HepG2 (cell line): ENCODE measurements around the gene OR10P1. TPM values are rescaled to one million over a fixed set of nuclear protein-coding genes. Genes with fewer than 3 reads are reported as not detected.
A peak's percentile ranks its signal among the peaks of the same experiment; 100 is the strongest.

Source experiments
- ELF3 ChIP-seq: IDR thresholded peaks from 2 replicates; pipeline ENCODE4 v1.6.1; 2016; ENCODE audit warnings: missing genetic modification reagents, missing compliant biosample characterization
- NR1H2 ChIP-seq: sonication (generic); formaldehyde crosslinking; IDR thresholded peaks from 2 replicates; pipeline ENCODE4 v1.8.1; 2022; ENCODE audit warnings: low read depth, missing genetic modification reagents, borderline replicate concordance
- REL ChIP-seq: sonication (generic); formaldehyde crosslinking; conservative IDR thresholded peaks from 2 replicates; pipeline ENCODE4 v1.8.0; 2022; ENCODE audit warnings: mild to moderate bottlenecking, missing genetic modification reagents, moderate library complexity
- SAP130 ChIP-seq: IDR thresholded peaks from 2 replicates; pipeline ENCODE4 v1.6.1; 2016; ENCODE audit warnings: low read depth
- ZNF350 ChIP-seq: sonication (generic); formaldehyde crosslinking; IDR thresholded peaks from 2 replicates; pipeline ENCODE4 v1.4.0; 2020; ENCODE audit warnings: mild to moderate bottlenecking, low read depth, missing genetic modification reagents, borderline replicate concordance
- ZSCAN31 ChIP-seq: sonication (generic); formaldehyde crosslinking; IDR thresholded peaks from 2 replicates; pipeline ENCODE4 v1.5.0; 2020; ENCODE audit warnings: low read depth, mild to moderate bottlenecking, missing genetic modification reagents
- polyA plus RNA-seq, 8 experiments: library from polyadenylated mRNA; depleted of rRNA in 3 of 8; stranded (reverse) in 7 of 8; unstranded in 1 of 8; fragments of >200 nt; fragmentation: Illumina TruSeq in 4 of 8; extraction: Trizol in 4 of 8; gene quantifications; 2 replicates each; pipeline versions ENCODE4 v1.2.1 to v1.2.3, GENCODE V29; 2011 to 2016; ENCODE audit warnings: low read depth in 4 of 8, missing spikeins in 1 of 8, mixed read lengths in 1 of 8; ENCODE audit not compliant: insufficient read depth in 1 of 8
- total RNA-seq, 5 experiments: library from RNA; depleted of rRNA; stranded (reverse); fragments of >200 nt; fragmentation: Illumina TruSeq; extraction: Trizol; gene quantifications; 2 replicates each; pipeline ENCODE4 v1.2.3, GENCODE V29; 2016; ENCODE audit warnings: low read depth in 1 of 5
- TF ChIP-seq, protein P1 (sequence below): sonication (generic); formaldehyde crosslinking; IDR thresholded peaks from 2 replicates; pipeline ENCODE4 v1.4.0; 2020; ENCODE audit warnings: missing genetic modification reagents
- TF ChIP-seq, protein P2 (sequence below): sonication (generic); formaldehyde crosslinking; IDR thresholded peaks from 2 replicates; pipeline ENCODE4 v1.8.1; 2023; ENCODE audit warnings: mild to moderate bottlenecking, inconsistent platforms, moderate library complexity, missing genetic modification reagents, borderline replicate concordance
- TF ChIP-seq, protein P3 (sequence below): sonication (generic); formaldehyde crosslinking; IDR thresholded peaks from 2 replicates; pipeline ENCODE4 v1.5.1; 2020; ENCODE audit warnings: missing genetic modification reagents, mild to moderate bottlenecking, borderline replicate concordance
- TF ChIP-seq, protein P4 (sequence below): sonication (generic); formaldehyde crosslinking; IDR thresholded peaks from 2 replicates; pipeline ENCODE4; 2020; ENCODE audit warnings: missing genetic modification reagents, mild to moderate bottlenecking, borderline replicate concordance
- TF ChIP-seq, protein P5 (sequence below): sonication (generic); formaldehyde crosslinking; IDR thresholded peaks from 2 replicates; pipeline ENCODE4 v1.4.0; 2020; ENCODE audit warnings: missing genetic modification reagents; ENCODE audit errors: not compliant biosample characterization
- TF ChIP-seq, protein P6 (sequence below): sonication (generic); formaldehyde crosslinking; IDR thresholded peaks from 2 replicates; pipeline ENCODE4 v1.4.0; 2020; ENCODE audit warnings: missing genetic modification reagents
- TF ChIP-seq, protein P7 (sequence below): IDR thresholded peaks from 2 replicates; pipeline ENCODE4 v1.6.1; 2016; ENCODE audit warnings: missing genetic modification reagents, missing compliant biosample characterization

Gene OR10P1
- total and polyA plus RNA-seq, 2 of the 13 experiments (the other 11 are each of a cell fraction or from before 2014, with no cell fraction given): not detected

DNA sequence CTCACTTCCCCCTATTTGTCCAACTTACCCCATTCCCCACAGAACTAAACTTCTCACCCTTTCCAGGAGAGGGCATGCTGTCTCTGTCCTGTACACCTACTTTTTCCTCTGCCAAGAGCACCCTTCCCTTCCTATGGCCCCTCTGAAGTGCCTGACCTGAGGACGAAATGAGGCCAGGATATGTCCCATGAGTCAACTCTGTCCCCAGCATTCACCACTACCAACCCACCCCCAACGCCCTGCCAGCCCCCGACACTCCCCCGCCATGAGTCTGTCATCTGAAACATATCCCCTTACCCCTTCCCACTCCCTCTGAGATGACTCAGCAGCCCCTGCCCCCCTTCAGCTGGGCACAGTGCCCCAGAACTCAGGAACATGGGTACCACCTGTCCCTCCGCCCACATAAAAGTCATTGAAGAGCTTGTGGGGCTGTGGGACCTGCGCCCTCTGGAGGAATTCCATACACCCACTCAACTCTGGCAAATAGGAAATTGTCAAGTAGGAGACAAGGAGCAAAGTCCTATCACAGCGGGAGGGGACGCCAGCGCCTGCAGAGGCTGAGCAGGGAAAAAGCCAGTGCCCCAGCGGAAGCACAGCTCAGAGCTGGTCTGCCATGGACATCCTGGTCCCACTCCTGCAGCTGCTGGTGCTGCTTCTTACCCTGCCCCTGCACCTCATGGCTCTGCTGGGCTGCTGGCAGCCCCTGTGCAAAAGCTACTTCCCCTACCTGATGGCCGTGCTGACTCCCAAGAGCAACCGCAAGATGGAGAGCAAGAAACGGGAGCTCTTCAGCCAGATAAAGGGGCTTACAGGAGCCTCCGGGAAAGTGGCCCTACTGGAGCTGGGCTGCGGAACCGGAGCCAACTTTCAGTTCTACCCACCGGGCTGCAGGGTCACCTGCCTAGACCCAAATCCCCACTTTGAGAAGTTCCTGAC lies 44.7 kb downstream of the OR10P1 start (continued):
- peak; percentile 76 for TF ChIP-seq ZNF350 (CRISPR knock-in tag)
- TF ChIP-seq ZSCAN31 (CRISPR knock-in tag): peak; percentile 69; the same call in 1 of the 2 replicates
- TF ChIP-seq, protein P1, sequence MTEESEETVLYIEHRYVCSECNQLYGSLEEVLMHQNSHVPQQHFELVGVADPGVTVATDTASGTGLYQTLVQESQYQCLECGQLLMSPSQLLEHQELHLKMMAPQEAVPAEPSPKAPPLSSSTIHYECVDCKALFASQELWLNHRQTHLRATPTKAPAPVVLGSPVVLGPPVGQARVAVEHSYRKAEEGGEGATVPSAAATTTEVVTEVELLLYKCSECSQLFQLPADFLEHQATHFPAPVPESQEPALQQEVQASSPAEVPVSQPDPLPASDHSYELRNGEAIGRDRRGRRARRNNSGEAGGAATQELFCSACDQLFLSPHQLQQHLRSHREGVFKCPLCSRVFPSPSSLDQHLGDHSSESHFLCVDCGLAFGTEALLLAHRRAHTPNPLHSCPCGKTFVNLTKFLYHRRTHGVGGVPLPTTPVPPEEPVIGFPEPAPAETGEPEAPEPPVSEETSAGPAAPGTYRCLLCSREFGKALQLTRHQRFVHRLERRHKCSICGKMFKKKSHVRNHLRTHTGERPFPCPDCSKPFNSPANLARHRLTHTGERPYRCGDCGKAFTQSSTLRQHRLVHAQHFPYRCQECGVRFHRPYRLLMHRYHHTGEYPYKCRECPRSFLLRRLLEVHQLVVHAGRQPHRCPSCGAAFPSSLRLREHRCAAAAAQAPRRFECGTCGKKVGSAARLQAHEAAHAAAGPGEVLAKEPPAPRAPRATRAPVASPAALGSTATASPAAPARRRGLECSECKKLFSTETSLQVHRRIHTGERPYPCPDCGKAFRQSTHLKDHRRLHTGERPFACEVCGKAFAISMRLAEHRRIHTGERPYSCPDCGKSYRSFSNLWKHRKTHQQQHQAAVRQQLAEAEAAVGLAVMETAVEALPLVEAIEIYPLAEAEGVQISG: peak; percentile 64
- TF ChIP-seq NR1H2 (CRISPR knock-in tag): 0 out of 2 replicates have a peak, but pooled peaks have one; percentile 46
- TF ChIP-seq SAP130: peak; percentile 92
- TF ChIP-seq, protein P2, sequence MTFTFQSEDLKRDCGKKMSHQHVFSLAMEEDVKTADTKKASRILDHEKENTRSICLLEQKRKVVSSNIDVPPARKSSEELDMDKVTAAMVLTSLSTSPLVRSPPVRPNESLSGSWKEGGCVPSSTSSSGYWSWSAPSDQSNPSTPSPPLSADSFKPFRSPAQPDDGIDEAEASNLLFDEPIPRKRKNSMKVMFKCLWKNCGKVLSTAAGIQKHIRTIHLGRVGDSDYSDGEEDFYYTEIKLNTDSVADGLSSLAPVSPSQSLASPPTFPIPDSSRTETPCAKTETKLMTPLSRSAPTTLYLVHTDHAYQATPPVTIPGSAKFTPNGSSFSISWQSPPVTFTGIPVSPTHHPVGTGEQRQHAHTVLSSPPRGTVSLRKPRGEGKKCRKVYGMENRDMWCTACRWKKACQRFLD (CRISPR knock-in tag): no peak
- TF ChIP-seq, protein P3, sequence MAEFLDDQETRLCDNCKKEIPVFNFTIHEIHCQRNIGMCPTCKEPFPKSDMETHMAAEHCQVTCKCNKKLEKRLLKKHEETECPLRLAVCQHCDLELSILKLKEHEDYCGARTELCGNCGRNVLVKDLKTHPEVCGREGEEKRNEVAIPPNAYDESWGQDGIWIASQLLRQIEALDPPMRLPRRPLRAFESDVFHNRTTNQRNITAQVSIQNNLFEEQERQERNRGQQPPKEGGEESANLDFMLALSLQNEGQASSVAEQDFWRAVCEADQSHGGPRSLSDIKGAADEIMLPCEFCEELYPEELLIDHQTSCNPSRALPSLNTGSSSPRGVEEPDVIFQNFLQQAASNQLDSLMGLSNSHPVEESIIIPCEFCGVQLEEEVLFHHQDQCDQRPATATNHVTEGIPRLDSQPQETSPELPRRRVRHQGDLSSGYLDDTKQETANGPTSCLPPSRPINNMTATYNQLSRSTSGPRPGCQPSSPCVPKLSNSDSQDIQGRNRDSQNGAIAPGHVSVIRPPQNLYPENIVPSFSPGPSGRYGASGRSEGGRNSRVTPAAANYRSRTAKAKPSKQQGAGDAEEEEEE (CRISPR knock-in tag): peak; percentile 33; the same call in 1 of the 2 replicates
- TF ChIP-seq, protein P4, sequence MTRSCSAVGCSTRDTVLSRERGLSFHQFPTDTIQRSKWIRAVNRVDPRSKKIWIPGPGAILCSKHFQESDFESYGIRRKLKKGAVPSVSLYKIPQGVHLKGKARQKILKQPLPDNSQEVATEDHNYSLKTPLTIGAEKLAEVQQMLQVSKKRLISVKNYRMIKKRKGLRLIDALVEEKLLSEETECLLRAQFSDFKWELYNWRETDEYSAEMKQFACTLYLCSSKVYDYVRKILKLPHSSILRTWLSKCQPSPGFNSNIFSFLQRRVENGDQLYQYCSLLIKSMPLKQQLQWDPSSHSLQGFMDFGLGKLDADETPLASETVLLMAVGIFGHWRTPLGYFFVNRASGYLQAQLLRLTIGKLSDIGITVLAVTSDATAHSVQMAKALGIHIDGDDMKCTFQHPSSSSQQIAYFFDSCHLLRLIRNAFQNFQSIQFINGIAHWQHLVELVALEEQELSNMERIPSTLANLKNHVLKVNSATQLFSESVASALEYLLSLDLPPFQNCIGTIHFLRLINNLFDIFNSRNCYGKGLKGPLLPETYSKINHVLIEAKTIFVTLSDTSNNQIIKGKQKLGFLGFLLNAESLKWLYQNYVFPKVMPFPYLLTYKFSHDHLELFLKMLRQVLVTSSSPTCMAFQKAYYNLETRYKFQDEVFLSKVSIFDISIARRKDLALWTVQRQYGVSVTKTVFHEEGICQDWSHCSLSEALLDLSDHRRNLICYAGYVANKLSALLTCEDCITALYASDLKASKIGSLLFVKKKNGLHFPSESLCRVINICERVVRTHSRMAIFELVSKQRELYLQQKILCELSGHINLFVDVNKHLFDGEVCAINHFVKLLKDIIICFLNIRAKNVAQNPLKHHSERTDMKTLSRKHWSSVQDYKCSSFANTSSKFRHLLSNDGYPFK (CRISPR knock-in tag): peak; percentile 49; the same call in 1 of the 2 replicates
- TF ChIP-seq, protein P5, sequence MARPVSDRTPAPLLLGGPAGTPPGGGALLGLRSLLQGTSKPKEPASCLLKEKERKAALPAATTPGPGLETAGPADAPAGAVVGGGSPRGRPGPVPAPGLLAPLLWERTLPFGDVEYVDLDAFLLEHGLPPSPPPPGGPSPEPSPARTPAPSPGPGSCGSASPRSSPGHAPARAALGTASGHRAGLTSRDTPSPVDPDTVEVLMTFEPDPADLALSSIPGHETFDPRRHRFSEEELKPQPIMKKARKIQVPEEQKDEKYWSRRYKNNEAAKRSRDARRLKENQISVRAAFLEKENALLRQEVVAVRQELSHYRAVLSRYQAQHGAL (CRISPR knock-in tag): no peak
- TF ChIP-seq, protein P6, sequence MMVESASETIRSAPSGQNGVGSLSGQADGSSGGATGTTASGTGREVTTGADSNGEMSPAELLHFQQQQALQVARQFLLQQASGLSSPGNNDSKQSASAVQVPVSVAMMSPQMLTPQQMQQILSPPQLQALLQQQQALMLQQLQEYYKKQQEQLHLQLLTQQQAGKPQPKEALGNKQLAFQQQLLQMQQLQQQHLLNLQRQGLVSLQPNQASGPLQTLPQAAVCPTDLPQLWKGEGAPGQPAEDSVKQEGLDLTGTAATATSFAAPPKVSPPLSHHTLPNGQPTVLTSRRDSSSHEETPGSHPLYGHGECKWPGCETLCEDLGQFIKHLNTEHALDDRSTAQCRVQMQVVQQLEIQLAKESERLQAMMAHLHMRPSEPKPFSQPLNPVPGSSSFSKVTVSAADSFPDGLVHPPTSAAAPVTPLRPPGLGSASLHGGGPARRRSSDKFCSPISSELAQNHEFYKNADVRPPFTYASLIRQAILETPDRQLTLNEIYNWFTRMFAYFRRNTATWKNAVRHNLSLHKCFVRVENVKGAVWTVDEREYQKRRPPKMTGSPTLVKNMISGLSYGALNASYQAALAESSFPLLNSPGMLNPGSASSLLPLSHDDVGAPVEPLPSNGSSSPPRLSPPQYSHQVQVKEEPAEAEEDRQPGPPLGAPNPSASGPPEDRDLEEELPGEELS (CRISPR knock-in tag): peak; percentile 52; the same call in 1 of the 2 replicates
- TF ChIP-seq, protein P7, sequence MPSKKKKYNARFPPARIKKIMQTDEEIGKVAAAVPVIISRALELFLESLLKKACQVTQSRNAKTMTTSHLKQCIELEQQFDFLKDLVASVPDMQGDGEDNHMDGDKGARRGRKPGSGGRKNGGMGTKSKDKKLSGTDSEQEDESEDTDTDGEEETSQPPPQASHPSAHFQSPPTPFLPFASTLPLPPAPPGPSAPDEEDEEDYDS (CRISPR knock-in tag): peak; percentile 78
- peak; percentile 78 for TF ChIP-seq ELF3
- TF ChIP-seq REL: 0 out of 2 replicates have a peak, but pooled peaks have one; percentile 15
